Liver (tissue), 9 donors: ENCODE measurements around the gene TSPAN32. TPM values are rescaled to one million over a fixed set of nuclear protein-coding genes. Genes with fewer than 3 reads are reported as not detected.

Experiments used
- DNase-seq: peaks from one replicate; pipeline ENCODE4 v3.0.0-alpha.2; 2017; ENCODE audit warnings: low spot score
- H3K27ac ChIP-seq, 2 donors: one replicate each; pipeline ENCODE4 v1.7.0; 2013; ENCODE audit warnings: inconsistent platforms in 2 of 2, low read length in 2 of 2, control low read depth in 1 of 2, low read depth in 1 of 2, mild to moderate bottlenecking in 1 of 2
- H3K27me3 ChIP-seq, 4 donors: one replicate each; pipeline versions ENCODE4 v1.6.1 to v1.7.0; 2013; ENCODE audit warnings: low read length in 3 of 4, inconsistent platforms in 1 of 4, mild to moderate bottlenecking in 1 of 4, moderate library complexity in 1 of 4; ENCODE audit not compliant: control insufficient read depth in 4 of 4, insufficient read depth in 4 of 4
- H3K36me3 ChIP-seq, 4 donors: one replicate each; pipeline versions ENCODE4 v1.6.1 to v1.7.0; 2013; ENCODE audit warnings: low read length in 3 of 4, mild to moderate bottlenecking in 3 of 4, low read depth in 1 of 4, moderate library complexity in 1 of 4; ENCODE audit not compliant: control insufficient read depth in 4 of 4, insufficient read depth in 3 of 4
- H3K4me1 ChIP-seq, 4 donors: one replicate each; pipeline versions ENCODE4 v1.6.1 to v1.7.0; 2013; ENCODE audit warnings: low read length in 3 of 4, mild to moderate bottlenecking in 3 of 4, moderate library complexity in 1 of 4; ENCODE audit not compliant: control insufficient read depth in 4 of 4, insufficient read depth in 4 of 4
- H3K4me3 ChIP-seq, 3 donors: one replicate each; pipeline versions ENCODE4 v1.6.1 to v1.7.0; 2013; ENCODE audit warnings: low read length in 3 of 3, control low read depth in 1 of 3, low read depth in 1 of 3, mild to moderate bottlenecking in 1 of 3
- H3K9ac ChIP-seq, 2 donors: one replicate each; pipeline ENCODE4 v1.7.0; 2013; ENCODE audit warnings: low read length in 2 of 2, mild to moderate bottlenecking in 2 of 2, moderate library complexity in 2 of 2, control low read depth in 1 of 2, low read depth in 1 of 2
- H3K9me3 ChIP-seq, 4 donors: one replicate each; pipeline versions ENCODE4 v1.6.1 to v1.7.0; 2013; ENCODE audit warnings: low read length in 3 of 4; ENCODE audit not compliant: control insufficient read depth in 4 of 4
- ATF3 ChIP-seq: IDR thresholded peaks from 2 replicates; pipeline ENCODE4 v1.6.1; 2016; ENCODE audit warnings: antibody characterized with exemption
- CTCF ChIP-seq: fragments of 150-350 bp; IDR thresholded peaks from 2 replicates; pipeline ENCODE4 v1.5.1; 2017; ENCODE audit warnings: improper control_type of control experiment, low read depth, low read length; ENCODE audit not compliant: missing input control
- EGR1 ChIP-seq, 2 donors: IDR thresholded peaks; 2 replicates each; pipeline ENCODE4 v1.6.1; 2016 to 2018; ENCODE audit warnings: antibody characterized with exemption in 2 of 2, low read depth in 2 of 2
- FOXA1 ChIP-seq: IDR thresholded peaks from 2 replicates; pipeline ENCODE4 v1.6.1; 2016; ENCODE audit warnings: antibody characterized with exemption
- FOXA2 ChIP-seq: IDR thresholded peaks from 2 replicates; pipeline ENCODE4 v1.6.1; 2016; ENCODE audit warnings: antibody characterized with exemption
- GABPA ChIP-seq, 2 donors: IDR thresholded peaks in 1 of 2; conservative IDR thresholded peaks in 1 of 2; 2 replicates each; pipeline ENCODE4 v1.6.1; 2016; ENCODE audit warnings: antibody characterized with exemption in 2 of 2, mild to moderate bottlenecking in 1 of 2, moderate library complexity in 1 of 2
- HNF4A ChIP-seq, 2 donors: conservative IDR thresholded peaks; 2 replicates each; pipeline ENCODE4 v1.6.1; 2016; ENCODE audit warnings: antibody characterized with exemption in 2 of 2, mild to moderate bottlenecking in 2 of 2
- HNF4G ChIP-seq: IDR thresholded peaks from 2 replicates; pipeline ENCODE4 v1.6.1; 2016; ENCODE audit warnings: antibody characterized with exemption
- JUND ChIP-seq, 2 donors: IDR thresholded peaks; 2 replicates each; pipeline ENCODE4 v1.6.1; 2016; ENCODE audit warnings: antibody characterized with exemption in 2 of 2
- NR2F2 ChIP-seq: IDR thresholded peaks from 2 replicates; pipeline ENCODE4 v1.6.1; 2016; ENCODE audit warnings: antibody characterized with exemption
- RAD21 ChIP-seq, 2 donors: IDR thresholded peaks; 2 replicates each; pipeline ENCODE4 v1.6.1; 2016; ENCODE audit warnings: antibody characterized with exemption in 2 of 2, mild to moderate bottlenecking in 2 of 2
- REST ChIP-seq: IDR thresholded peaks from 2 replicates; pipeline ENCODE4 v1.6.1; 2016; ENCODE audit warnings: antibody characterized with exemption, mild to moderate bottlenecking
- RXRA ChIP-seq, 2 donors: IDR thresholded peaks; 2 replicates each; pipeline ENCODE4 v1.6.1; 2017 to 2018; ENCODE audit warnings: antibody characterized with exemption in 2 of 2, mild to moderate bottlenecking in 1 of 2
- TAF1 ChIP-seq: conservative IDR thresholded peaks from 2 replicates; pipeline ENCODE4 v1.6.1; 2016; ENCODE audit warnings: antibody characterized with exemption, mild to moderate bottlenecking
- YY1 ChIP-seq: IDR thresholded peaks from 2 replicates; pipeline ENCODE4 v1.6.1; 2016; ENCODE audit warnings: antibody characterized with exemption, mild to moderate bottlenecking
- ZBTB33 ChIP-seq: IDR thresholded peaks from 2 replicates; pipeline ENCODE4 v1.6.1; 2016; ENCODE audit warnings: antibody characterized with exemption
- WGBS: extraction: QIAGEN DNeasy Blood & Tissue Kit; methylation state at CpG from one replicate; pipeline ENCODE4 v1.1.7; 2013; 5-methylcytosine and 5-hydroxymethylcytosine counted together
- polyA plus RNA-seq, 2 donors: library from polyadenylated mRNA; stranded (reverse) in 1 of 2; unstranded in 1 of 2; fragments of 200-250 nt in 1 of 2; fragments of >200 nt in 1 of 2; fragmentation: Nextera tagmentation in 1 of 2; extraction: Ambion mirVana in 1 of 2; gene quantifications; one replicate each; pipeline versions ENCODE4 v1.2.1 to v1.2.3, GENCODE V29; 2013 to 2015
- total RNA-seq, 2 donors: library from RNA; depleted of rRNA; stranded (reverse); fragments of >200 nt; gene quantifications; one replicate each; pipeline ENCODE4 v1.2.3, GENCODE V29; 2014
- donor health status: healthy.
- donor health status: healthy.
- donor health status: healthy.
- donor health status: healthy.
- donor health status: healthy.

TSPAN32 gene
- total and polyA plus RNA-seq, 4 donors, result 0.25 to 71.4 (median 0.45) TPM

- 83% methylated on average over 10 of the region's 10 CpGs for WGBS
- H3K9ac ChIP-seq, result no peak overlapping the region
- TF ChIP-seq EGR1 (IDR thresholded peaks at IDR 0.05; ENCODE audit: low read depth in 2 of 2) (no peak), GABPA (IDR thresholded peaks at IDR 0.05 in 1 of 2, conservative IDR thresholded peaks at IDR 0.05 in 1 of 2) (no peak), RXRA (IDR thresholded peaks at IDR 0.05) (no peak), HNF4G (no peak), ATF3 (no peak), FOXA1 (no peak)
- H3K36me3 ChIP-seq, result no peaks in the 10 kb centered on the region
- H3K4me3 ChIP-seq, result no peak overlapping the region
- H3K27ac ChIP-seq, result no peak overlapping the region
- H3K27me3 ChIP-seq, result no peaks in the 10 kb centered on the region
- H3K9me3 ChIP-seq, result no peaks in the 10 kb centered on the region
- peaks cover 0 to 2% (median 0%) of the 10 kb centered on the region in 4 donors for H3K4me1 ChIP-seq
- DNase-seq, result no peak
Observed at GRCh38 chr11:2263071-2263565, 38.7 kb upstream of the TSPAN32 start.

GRCh38 chr11:2263724-2264360 is 38.0 kb upstream of the TSPAN32 start:
- DNase-seq, result no peak
- WGBS, result 94% methylated on average over 13 of the region's 13 CpGs
- no peak overlapping the region for H3K27ac ChIP-seq

More at GRCh38 chr11:2263724-2264360, 38.0 kb upstream of the TSPAN32 start:
- Histone ChIP-seq H3K36me3 (no peaks in the 10 kb centered on the region), H3K4me1 (peaks cover 0 to 6% (median 2%) of the 10 kb centered on the region in 4 donors), H3K27me3 (no peaks in the 10 kb centered on the region), H3K9me3 (no peaks in the 10 kb centered on the region), H3K4me3 (no peak overlapping the region), H3K9ac (no peak overlapping the region)
- TF ChIP-seq RAD21 (IDR thresholded peaks at IDR 0.05) (no peak), JUND (IDR thresholded peaks at IDR 0.05) (no peak), NR2F2 (no peak), FOXA1 (no peak), ZBTB33 (no peak), TAF1 (no peak), RXRA (IDR thresholded peaks at IDR 0.05) (no peak), YY1 (no peak), HNF4A (conservative IDR thresholded peaks at IDR 0.05) (no peak), ATF3 (no peak), HNF4G (no peak), CTCF (no peak), FOXA2 (no peak), EGR1 (IDR thresholded peaks at IDR 0.05; ENCODE audit: low read depth in 2 of 2) (no peak), REST (no peak)
